ENCODE results near the gene CYP2R1.

DNA sequence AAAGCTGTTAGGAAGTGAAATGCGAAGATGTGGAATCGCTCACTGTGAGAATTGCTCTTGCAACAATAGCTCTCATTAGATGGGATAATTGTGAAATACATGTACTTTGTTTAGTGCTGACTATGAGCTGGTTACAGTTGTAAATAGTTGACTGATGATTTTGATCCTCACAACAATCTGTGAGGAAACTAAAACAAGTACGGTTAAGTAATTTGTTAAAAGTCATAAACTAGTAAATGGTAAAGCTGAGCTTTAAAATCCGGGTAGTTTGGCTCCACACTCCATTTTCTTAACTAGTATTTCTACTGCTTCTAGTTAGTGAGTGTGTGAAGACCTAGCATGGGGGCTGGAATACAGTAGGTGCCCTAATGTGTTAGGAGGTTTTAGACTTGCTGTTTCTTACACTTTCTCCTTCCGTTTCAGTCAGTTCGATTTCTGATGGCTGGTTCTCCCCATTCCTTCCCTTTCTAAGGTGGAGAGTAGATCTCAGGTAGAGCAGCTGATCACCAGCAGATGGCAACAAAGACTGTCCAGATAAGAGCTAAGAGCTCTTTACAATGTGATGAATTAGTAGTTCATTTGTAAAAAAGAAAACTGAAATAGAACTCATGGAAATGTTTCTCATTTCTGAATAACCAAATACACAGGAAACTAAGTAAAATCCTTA is 16.3 kb upstream of the CYP2R1 start:
- TF ChIP-seq, protein P1, sequence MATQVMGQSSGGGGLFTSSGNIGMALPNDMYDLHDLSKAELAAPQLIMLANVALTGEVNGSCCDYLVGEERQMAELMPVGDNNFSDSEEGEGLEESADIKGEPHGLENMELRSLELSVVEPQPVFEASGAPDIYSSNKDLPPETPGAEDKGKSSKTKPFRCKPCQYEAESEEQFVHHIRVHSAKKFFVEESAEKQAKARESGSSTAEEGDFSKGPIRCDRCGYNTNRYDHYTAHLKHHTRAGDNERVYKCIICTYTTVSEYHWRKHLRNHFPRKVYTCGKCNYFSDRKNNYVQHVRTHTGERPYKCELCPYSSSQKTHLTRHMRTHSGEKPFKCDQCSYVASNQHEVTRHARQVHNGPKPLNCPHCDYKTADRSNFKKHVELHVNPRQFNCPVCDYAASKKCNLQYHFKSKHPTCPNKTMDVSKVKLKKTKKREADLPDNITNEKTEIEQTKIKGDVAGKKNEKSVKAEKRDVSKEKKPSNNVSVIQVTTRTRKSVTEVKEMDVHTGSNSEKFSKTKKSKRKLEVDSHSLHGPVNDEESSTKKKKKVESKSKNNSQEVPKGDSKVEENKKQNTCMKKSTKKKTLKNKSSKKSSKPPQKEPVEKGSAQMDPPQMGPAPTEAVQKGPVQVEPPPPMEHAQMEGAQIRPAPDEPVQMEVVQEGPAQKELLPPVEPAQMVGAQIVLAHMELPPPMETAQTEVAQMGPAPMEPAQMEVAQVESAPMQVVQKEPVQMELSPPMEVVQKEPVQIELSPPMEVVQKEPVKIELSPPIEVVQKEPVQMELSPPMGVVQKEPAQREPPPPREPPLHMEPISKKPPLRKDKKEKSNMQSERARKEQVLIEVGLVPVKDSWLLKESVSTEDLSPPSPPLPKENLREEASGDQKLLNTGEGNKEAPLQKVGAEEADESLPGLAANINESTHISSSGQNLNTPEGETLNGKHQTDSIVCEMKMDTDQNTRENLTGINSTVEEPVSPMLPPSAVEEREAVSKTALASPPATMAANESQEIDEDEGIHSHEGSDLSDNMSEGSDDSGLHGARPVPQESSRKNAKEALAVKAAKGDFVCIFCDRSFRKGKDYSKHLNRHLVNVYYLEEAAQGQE (IDR thresholded peaks at IDR 0.05; ENCODE audit: low read depth): no peak
- TF ChIP-seq EP300 (IDR thresholded peaks at IDR 0.05; ENCODE audit: borderline replicate concordance) (no peak), TCF12 (IDR thresholded peaks at IDR 0.05; ENCODE audit: low read depth) (no peak), FOXM1 (IDR thresholded peaks at IDR 0.05; ENCODE audit: borderline replicate concordance, low read depth) (no peak), CEBPB (IDR thresholded peaks at IDR 0.05) (no peak), ZBTB7A (IDR thresholded peaks at IDR 0.05; ENCODE audit: low read depth) (no peak)
- TF ChIP-seq, protein P2, sequence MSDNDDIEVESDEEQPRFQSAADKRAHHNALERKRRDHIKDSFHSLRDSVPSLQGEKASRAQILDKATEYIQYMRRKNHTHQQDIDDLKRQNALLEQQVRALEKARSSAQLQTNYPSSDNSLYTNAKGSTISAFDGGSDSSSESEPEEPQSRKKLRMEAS (IDR thresholded peaks at IDR 0.05): no peak
- TF ChIP-seq, protein P3, sequence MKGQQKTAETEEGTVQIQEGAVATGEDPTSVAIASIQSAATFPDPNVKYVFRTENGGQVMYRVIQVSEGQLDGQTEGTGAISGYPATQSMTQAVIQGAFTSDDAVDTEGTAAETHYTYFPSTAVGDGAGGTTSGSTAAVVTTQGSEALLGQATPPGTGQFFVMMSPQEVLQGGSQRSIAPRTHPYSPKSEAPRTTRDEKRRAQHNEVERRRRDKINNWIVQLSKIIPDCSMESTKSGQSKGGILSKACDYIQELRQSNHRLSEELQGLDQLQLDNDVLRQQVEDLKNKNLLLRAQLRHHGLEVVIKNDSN (IDR thresholded peaks at IDR 0.05): no peak

Measured in Ishikawa (cell line).